Thyroid gland (tissue), 4 donors: ENCODE data around the gene GAMT.

ENCODE experiments used
- CTCF ChIP-seq, 6 experiments: fragments of 200-600 bp in 3 of 6; fragments of 450-650 bp in 3 of 6; sonication (generic) in 3 of 6; IDR thresholded peaks; one replicate each; pipeline ENCODE4 v1.5.1; 2016 to 2019; ENCODE audit warnings: antibody characterized with exemption in 6 of 6, mild to moderate bottlenecking in 2 of 6, inconsistent platforms in 1 of 6, moderate library complexity in 1 of 6
- POLR2A ChIP-seq, 2 donors: fragments of 450-650 bp; IDR thresholded peaks; one replicate each; pipeline ENCODE4 v1.6.1; 2017; ENCODE audit warnings: antibody characterized with exemption in 2 of 2, mild to moderate bottlenecking in 2 of 2, moderate library complexity in 1 of 2

DNA sequence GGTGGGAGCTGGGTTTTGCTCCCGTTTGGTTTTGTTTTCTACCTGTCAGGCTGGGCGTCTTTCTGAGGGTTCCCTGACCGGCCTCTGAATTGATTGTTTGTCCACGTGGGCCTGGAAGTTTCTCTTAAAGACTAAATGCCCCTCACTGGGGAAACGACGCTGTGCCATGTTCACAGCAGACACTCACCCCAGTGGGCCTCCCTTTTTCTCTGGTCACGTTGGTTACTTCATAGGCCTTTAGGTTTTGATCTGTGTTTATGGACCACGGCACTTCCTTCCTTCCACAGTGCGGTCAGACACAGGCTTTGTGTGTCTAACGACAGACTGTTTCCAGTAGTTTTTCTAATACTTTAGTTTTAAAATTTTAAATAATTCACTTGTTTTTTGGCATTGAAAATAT, 37.7 kb downstream of the GAMT start:
- TF ChIP-seq CTCF (IDR thresholded peaks at IDR 0.05) (no peak), POLR2A (IDR thresholded peaks at IDR 0.05) (no peak)
